Keratinocyte (primary cell): ENCODE measurements around the gene ALG6. TPM values are rescaled to one million over a fixed set of nuclear protein-coding genes. Genes with fewer than 3 reads are reported as not detected.

Experiments used
- DNase-seq: peaks from one replicate; pipeline ENCODE4 v3.0.0-alpha.2; 2011; ENCODE audit warnings: low read depth, missing footprints, low spot score
- FAIRE-seq: peaks from 2 replicates; lab custom pipeline; 2011; peaks lifted over from hg19 to GRCh38; lab: Jason Lieb, UNC
- H2AFZ ChIP-seq: 2 replicates; pipeline ENCODE4 v1.6.0; 2012; ENCODE audit warnings: low read length, control low read depth, inconsistent platforms; ENCODE audit not compliant: control insufficient read depth
- H3K27ac ChIP-seq: 2 replicates; pipeline ENCODE4 v1.5.1; 2011; ENCODE audit warnings: low read length; ENCODE audit not compliant: control insufficient read depth, insufficient read depth
- H3K27me3 ChIP-seq: 3 replicates; pipeline ENCODE4 v1.6.0; 2011; ENCODE audit warnings: low read length; ENCODE audit not compliant: control insufficient read depth, insufficient read depth; ENCODE audit errors: extremely low read depth
- H3K36me3 ChIP-seq, 2 experiments: 2 replicates in 1 of 2; 3 replicates in 1 of 2; pipeline ENCODE4 v1.5.1; 2011; ENCODE audit warnings: low read length in 2 of 2, mild to moderate bottlenecking in 1 of 2; ENCODE audit not compliant: control insufficient read depth in 2 of 2, insufficient read depth in 2 of 2; ENCODE audit errors: extremely low read depth in 1 of 2
- H3K4me1 ChIP-seq: 3 replicates; pipeline ENCODE4 v1.5.1; 2011; ENCODE audit warnings: low read length; ENCODE audit not compliant: control insufficient read depth, insufficient read depth; ENCODE audit errors: extremely low read depth
- H3K4me2 ChIP-seq: 3 replicates; pipeline ENCODE4 v1.6.0; 2011; ENCODE audit warnings: low read depth, low read length; ENCODE audit not compliant: control insufficient read depth, insufficient read depth; ENCODE audit errors: extremely low read depth
- H3K4me3 ChIP-seq, 3 experiments: fragments of 200-600 bp in 1 of 3; sonication (generic) in 1 of 3; 2 replicates in 2 of 3; 3 replicates in 1 of 3; pipeline ENCODE4 v1.5.1; 2011 to 2016; ENCODE audit warnings: low read length in 3 of 3, mild to moderate bottlenecking in 3 of 3, control low read depth in 2 of 3, inconsistent platforms in 1 of 3, low read depth in 1 of 3, mixed read lengths in 1 of 3, mixed run types in 1 of 3, moderate library complexity in 1 of 3; ENCODE audit not compliant: control insufficient read depth in 2 of 3, insufficient read depth in 2 of 3; ENCODE audit errors: extremely low read depth in 1 of 3
- H3K79me2 ChIP-seq: 2 replicates; pipeline ENCODE4 v1.6.0; 2012; ENCODE audit warnings: low read length; ENCODE audit not compliant: control insufficient read depth, insufficient read depth
- H3K9ac ChIP-seq: 3 replicates; pipeline ENCODE4 v1.6.0; 2011; ENCODE audit warnings: low read length; ENCODE audit not compliant: control insufficient read depth, insufficient read depth; ENCODE audit errors: extremely low read depth
- H3K9me1 ChIP-seq: 3 replicates; pipeline ENCODE4 v1.6.0; 2011; ENCODE audit warnings: low read length; ENCODE audit not compliant: control insufficient read depth, insufficient read depth; ENCODE audit errors: extremely low read depth
- H3K9me3 ChIP-seq: 2 replicates; pipeline ENCODE4 v1.5.1; 2012; ENCODE audit warnings: low read depth, low read length; ENCODE audit not compliant: control insufficient read depth
- H4K20me1 ChIP-seq: 3 replicates; pipeline ENCODE4 v1.6.0; 2011; ENCODE audit warnings: low read length; ENCODE audit not compliant: control insufficient read depth, insufficient read depth; ENCODE audit errors: extremely low read depth
- CTCF ChIP-seq, 3 experiments: IDR thresholded peaks in 1 of 3; conservative IDR thresholded peaks in 1 of 3; optimal IDR thresholded peaks in 1 of 3; 2 replicates in 2 of 3; 3 replicates in 1 of 3; pipeline versions ENCODE3 to v1.5.1; 2011; ENCODE audit warnings: low read length in 3 of 3, mild to moderate bottlenecking in 3 of 3, moderate library complexity in 2 of 3, control low read depth in 1 of 3, inconsistent platforms in 1 of 3; ENCODE audit not compliant: insufficient read depth in 2 of 3; ENCODE audit errors: extremely low read depth in 1 of 3
- EZH2 ChIP-seq: IDR thresholded peaks from one replicate; pipeline ENCODE4 v1.6.1; 2012; ENCODE audit warnings: inconsistent platforms, mild to moderate bottlenecking, low read length, moderate library complexity
- dilution Hi-C: fragments of 300-500 bp; cut with MboI; formaldehyde crosslinking; loops from one replicate; pipeline ENCODE4 v1.7.0; 2020; ENCODE audit warnings: low sequenced_read_pairs; ENCODE audit not compliant: extremely low pct_ligation_motif_present
- polyA plus RNA-seq, 5 experiments: library from polyadenylated mRNA; depleted of rRNA in 3 of 5; stranded (reverse) in 3 of 5; stranded (forward) in 1 of 5; unstranded in 1 of 5; fragments of >200 nt; gene quantifications; 1 replicate in 1 of 5; 2 replicates in 3 of 5; 3 replicates in 1 of 5; pipeline versions ENCODE4 v1.2.1 to v1.2.3, GENCODE V29; 2011 to 2012; ENCODE audit warnings: missing spikeins in 2 of 5, low read depth in 1 of 5, low replicate concordance in 1 of 5

ALG6 gene
- polyA plus RNA-seq, 1 donor (not counting 4 experiments of a cell fraction or from before 2014, with no cell fraction given), result 20.5 TPM

- no peak for FAIRE-seq
Observed at GRCh38 chr1:63368131-63368530, 704 bp downstream of the ALG6 start.

GRCh38 chr1:63379583-63379982 is 12.2 kb downstream of the ALG6 start:
- no peak for FAIRE-seq
- dilution Hi-C loops, result no loop called here

More at GRCh38 chr1:63368131-63368530, 704 bp downstream of the ALG6 start:
- H3K9me1 ChIP-seq, result no peaks in the 10 kb centered on the region
- H3K4me3 ChIP-seq, result peak overlapping the region; percentile 77 to 95 (median 94)
- peaks cover 0 to 2% of the 10 kb centered on the region in 2 experiments for H3K36me3 ChIP-seq
- dilution Hi-C loops, result no loop called here
- H3K9me3 ChIP-seq, result no peaks in the 10 kb centered on the region
- H3K9ac ChIP-seq, result peak overlapping the region; percentile 89
- no peaks in the 10 kb centered on the region for H4K20me1 ChIP-seq
- peak overlapping the region; percentile 100 for H2AFZ ChIP-seq
- DNase-seq, result no peak
- peaks cover 8% of the 10 kb centered on the region for H3K4me1 ChIP-seq
- H3K27me3 ChIP-seq, result no peaks in the 10 kb centered on the region
- H3K4me2 ChIP-seq, result peak overlapping the region; percentile 92
- peaks cover 7% of the 10 kb centered on the region for H3K79me2 ChIP-seq
- TF ChIP-seq CTCF (optimal IDR thresholded peaks at IDR 0.05 in 1 of 3, IDR thresholded peaks at IDR 0.05 in 1 of 3, conservative IDR thresholded peaks at IDR 0.05 in 1 of 3; ENCODE audit: extremely low read depth in 1 of 3, insufficient read depth in 2 of 3, low read length in 3 of 3) (no peak), EZH2 (no peak)
- peak overlapping the region; percentile 66 for H3K27ac ChIP-seq

More at GRCh38 chr1:63379583-63379982, 12.2 kb downstream of the ALG6 start:
- Histone ChIP-seq H3K4me3 (no peak overlapping the region), H3K79me2 (no peaks in the 10 kb centered on the region), H3K9me3 (no peaks in the 10 kb centered on the region), H4K20me1 (no peaks in the 10 kb centered on the region), H2AFZ (no peak overlapping the region), H3K36me3 (peaks cover 0 to 1% of the 10 kb centered on the region in 2 experiments), H3K9me1 (no peaks in the 10 kb centered on the region), H3K9ac (no peak overlapping the region), H3K4me1 (no peaks in the 10 kb centered on the region), H3K27ac (no peak overlapping the region), H3K27me3 (no peaks in the 10 kb centered on the region), H3K4me2 (no peak overlapping the region)
- no peak for TF ChIP-seq EZH2
- no peak for TF ChIP-seq CTCF (optimal IDR thresholded peaks at IDR 0.05 in 1 of 3, IDR thresholded peaks at IDR 0.05 in 1 of 3, conservative IDR thresholded peaks at IDR 0.05 in 1 of 3; ENCODE audit: extremely low read depth in 1 of 3, insufficient read depth in 2 of 3, low read length in 3 of 3)
- no peak for DNase-seq
